HCT116 (cell line): ENCODE data around the gene UNKL. TPM values are rescaled to one million over a fixed set of nuclear protein-coding genes. Genes with fewer than 3 reads are reported as not detected.

Experiments
- ATAC-seq: fragments of 200-7000 bp; cut with Tn5 transposase; 2 replicates; pipeline ENCODE4 v1.9.1; 2020; ENCODE audit warnings: mild to moderate bottlenecking, moderate library complexity
- BruUV-seq: library from RNA; stranded (reverse); fragments of 400-500 nt; replicated peaks from 2 replicates; lab custom pipeline; 2021; lab: Mats Ljungman, UMichigan
- CTCF ChIA-PET: fragments of 300-600 bp; sonication (Branson Sonifier 250); formaldehyde crosslinking; loops from one replicate; lab custom pipeline; 2021; ENCODE audit warnings: antibody characterized with exemption; lab: Charles Lee
- POLR2A ChIA-PET: fragments of 300-600, 350-600 bp; sonication (Branson Sonifier 250); formaldehyde crosslinking; loops from one replicate; lab custom pipeline; 2021; ENCODE audit warnings: antibody characterized with exemption; lab: Charles Lee
- RAD21 ChIA-PET, 2 experiments: fragments of 300-600 bp; sonication (Branson Sonifier 250); formaldehyde crosslinking; loops; one replicate each; lab custom pipeline; 2023; ENCODE audit warnings: low total read pairs in 2 of 2; ENCODE audit not compliant: uncharacterized antibody in 2 of 2, unreplicated experiment in 2 of 2, low non-redundant PET in 1 of 2; lab: Charles Lee
- DNase-seq: peaks from one replicate; pipeline ENCODE4 v3.0.0-alpha.2; 2010; ENCODE audit warnings: low read depth, low spot score
- H2AFZ ChIP-seq: fragments of 200-600 bp; shearing (Covaris generic), sonication (generic); 2 replicates; pipeline ENCODE4 v1.6.1; 2017; ENCODE audit warnings: low read depth, mixed run types, mixed read lengths, antibody characterized with exemption, low read length; ENCODE audit not compliant: poor library complexity, severe bottlenecking
- H3K27ac ChIP-seq: 2 replicates; pipeline ENCODE4 v1.5.1; 2012; ENCODE audit warnings: low read depth, low read length
- H3K27me3 ChIP-seq: fragments of 200-600 bp; sonication (generic); 2 replicates; pipeline ENCODE4 v1.6.1; 2016; ENCODE audit warnings: mixed run types, low read length, mixed read lengths; ENCODE audit not compliant: insufficient read depth
- H3K36me3 ChIP-seq, 2 experiments: fragments of 200-500 bp in 1 of 2; fragments of 200-600 bp in 1 of 2; sonication (Bioruptor generic) in 1 of 2; sonication (generic) in 1 of 2; 2 replicates each; pipeline versions ENCODE4 v1.5.1 to v1.6.1; 2014 to 2016; ENCODE audit warnings: low read length in 2 of 2, inconsistent platforms in 1 of 2, mixed read lengths in 1 of 2, mixed run types in 1 of 2; ENCODE audit not compliant: insufficient read depth in 2 of 2, control insufficient read depth in 1 of 2
- H3K4me1 ChIP-seq, 2 experiments: fragments of 200-600 bp in 1 of 2; sonication (generic) in 1 of 2; 2 replicates each; pipeline versions ENCODE4 v1.5.1 to v1.6.1; 2012 to 2017; ENCODE audit warnings: low read length in 2 of 2, inconsistent platforms in 1 of 2, mild to moderate bottlenecking in 1 of 2, mixed read lengths in 1 of 2, mixed run types in 1 of 2, moderate library complexity in 1 of 2; ENCODE audit not compliant: insufficient read depth in 2 of 2, control insufficient read depth in 1 of 2
- H3K4me2 ChIP-seq: fragments of 200-600 bp; sonication (generic); 2 replicates; pipeline ENCODE4 v1.6.1; 2017; ENCODE audit warnings: mixed run types, low read length, mixed read lengths
- H3K4me3 ChIP-seq, 2 experiments: fragments of 200-600 bp in 1 of 2; sonication (generic) in 1 of 2; replicated peaks in 1 of 2; 2 replicates each; pipeline ENCODE4 v1.5.1; 2011 to 2016; ENCODE audit warnings: low read length in 2 of 2, control low read depth in 1 of 2, low read depth in 1 of 2, mild to moderate bottlenecking in 1 of 2, mixed read lengths in 1 of 2, mixed run types in 1 of 2
- H3K79me2 ChIP-seq: fragments of 200-600 bp; sonication (generic); 2 replicates; pipeline ENCODE4 v1.6.1; 2017; ENCODE audit warnings: mild to moderate bottlenecking, mixed run types, low read length, moderate library complexity, mixed read lengths; ENCODE audit not compliant: insufficient read depth
- H3K9ac ChIP-seq: fragments of 200-600 bp; sonication (generic); 2 replicates; pipeline ENCODE4 v1.6.1; 2016; ENCODE audit warnings: low read length, mixed read lengths
- H3K9me2 ChIP-seq: fragments of 200-600 bp; sonication (generic), shearing (Covaris generic); 2 replicates; pipeline ENCODE4 v1.6.1; 2017; ENCODE audit warnings: mixed run types, mild to moderate bottlenecking, moderate library complexity; ENCODE audit not compliant: insufficient read depth
- H3K9me3 ChIP-seq, 2 experiments: fragments of 200-500 bp in 1 of 2; fragments of 200-600 bp in 1 of 2; sonication (Bioruptor generic) in 1 of 2; sonication (generic) in 1 of 2; 2 replicates each; pipeline ENCODE4 v1.6.1; 2014 to 2017; ENCODE audit warnings: low read length in 2 of 2, mixed read lengths in 2 of 2, inconsistent platforms in 1 of 2, low read depth in 1 of 2, mild to moderate bottlenecking in 1 of 2, mixed run types in 1 of 2, moderate library complexity in 1 of 2; ENCODE audit not compliant: control insufficient read depth in 1 of 2, insufficient read depth in 1 of 2
- H4K20me1 ChIP-seq: fragments of 200-600 bp; sonication (generic), shearing (Covaris generic); 2 replicates; pipeline ENCODE4 v1.6.1; 2017; ENCODE audit warnings: mixed run types, mild to moderate bottlenecking, moderate library complexity; ENCODE audit not compliant: insufficient read depth
- EGR1 ChIP-seq: IDR thresholded peaks from 2 replicates; pipeline ENCODE4 v1.6.1; 2012; ENCODE audit warnings: low read depth
- ELF1 ChIP-seq: IDR thresholded peaks from 2 replicates; pipeline ENCODE4 v1.6.1; 2012; ENCODE audit warnings: low read depth, borderline replicate concordance
- EZH2phosphoT487 ChIP-seq: fragments of 200-600 bp; IDR thresholded peaks from 2 replicates; pipeline ENCODE4 v1.6.1; 2018; ENCODE audit warnings: antibody characterized with exemption, borderline replicate concordance
- FOSL1 ChIP-seq: IDR thresholded peaks from 2 replicates; pipeline ENCODE4 v1.6.1; 2012; ENCODE audit warnings: low read depth
- JUND ChIP-seq: IDR thresholded peaks from 2 replicates; pipeline ENCODE4 v1.6.1; 2012
- POLR2A ChIP-seq: IDR thresholded peaks from 2 replicates; pipeline ENCODE4 v1.7.0; 2011; ENCODE audit warnings: borderline replicate concordance; ENCODE audit not compliant: insufficient read depth, insufficient read length; ENCODE audit errors: extremely low read depth
- POLR2AphosphoS5 ChIP-seq: IDR thresholded peaks from 2 replicates; pipeline ENCODE4 v1.6.1; 2011; ENCODE audit warnings: mild to moderate bottlenecking, low read depth, low read length, moderate library complexity
- RAD21 ChIP-seq: IDR thresholded peaks from 2 replicates; pipeline ENCODE4 v1.6.1; 2012; ENCODE audit warnings: low read depth, mild to moderate bottlenecking
- SP1 ChIP-seq: IDR thresholded peaks from 2 replicates; pipeline ENCODE4 v1.6.1; 2012; ENCODE audit warnings: low read depth
- SRF ChIP-seq: IDR thresholded peaks from 2 replicates; pipeline ENCODE4 v1.6.1; 2012; ENCODE audit warnings: low read depth
- TCF7L2 ChIP-seq: IDR thresholded peaks from 2 replicates; pipeline ENCODE4 v1.7.0; 2011; ENCODE audit warnings: borderline replicate concordance, inconsistent platforms; ENCODE audit not compliant: insufficient read depth, insufficient read length; ENCODE audit errors: extremely low read depth
- YY1 ChIP-seq: IDR thresholded peaks from 2 replicates; pipeline ENCODE4 v1.6.1; 2011; ENCODE audit warnings: low read length, low read depth, moderate library complexity, mild to moderate bottlenecking; ENCODE audit not compliant: insufficient replicate concordance; ENCODE audit errors: extremely low read depth
- ZFX ChIP-seq: fragments of 450-650 bp; IDR thresholded peaks from 2 replicates; pipeline ENCODE4 v1.6.1; 2017
- ZNF274 ChIP-seq: fragments of 200-500 bp; sonication (Bioruptor generic); IDR thresholded peaks from 2 replicates; pipeline ENCODE4 v1.6.1; 2014; ENCODE audit warnings: mild to moderate bottlenecking, low read depth, low read length, inconsistent platforms
- intact Hi-C: fragments of 100-400 bp; cut with micrococcal nuclease; formaldehyde crosslinking; loops from 2 replicates; pipeline ENCODE4 v1.10.0; 2022
- total RNA-seq: library from RNA; stranded (reverse); gene quantifications from one replicate; pipeline ENCODE4 v1.2.1, GENCODE V29; 2021; ENCODE audit not compliant: unreplicated experiment
- TF ChIP-seq, protein P1 (sequence below): IDR thresholded peaks from 2 replicates; pipeline ENCODE4 v1.6.1; 2012; ENCODE audit warnings: low read depth
- TF ChIP-seq, protein P2 (sequence below), 3 experiments: fragments of 200-600 bp in 1 of 3; sonication (generic) in 1 of 3; IDR thresholded peaks in 2 of 3; conservative IDR thresholded peaks in 1 of 3; 2 replicates each; pipeline ENCODE4 v1.5.1; 2012 to 2017; ENCODE audit warnings: low read depth in 2 of 3, low read length in 2 of 3, antibody characterized with exemption in 1 of 3, borderline replicate concordance in 1 of 3, control low read depth in 1 of 3, mild to moderate bottlenecking in 1 of 3, mixed read lengths in 1 of 3, mixed run types in 1 of 3, moderate library complexity in 1 of 3; ENCODE audit not compliant: insufficient read depth in 1 of 3
- TF ChIP-seq, protein P3 (sequence below): IDR thresholded peaks from 2 replicates; pipeline ENCODE4 v1.6.1; 2012
- TF ChIP-seq, protein P4 (sequence below): IDR thresholded peaks from 2 replicates; pipeline ENCODE4 v1.6.1; 2012
- TF ChIP-seq, protein P5 (sequence below): IDR thresholded peaks from 2 replicates; pipeline ENCODE4 v1.6.1; 2011; ENCODE audit warnings: mild to moderate bottlenecking, low read length, moderate library complexity; ENCODE audit not compliant: insufficient replicate concordance; ENCODE audit errors: extremely low read depth

The UNKL gene
- total RNA-seq, 1 experiment from 2014 or later = 24.9 TPM

DNA sequence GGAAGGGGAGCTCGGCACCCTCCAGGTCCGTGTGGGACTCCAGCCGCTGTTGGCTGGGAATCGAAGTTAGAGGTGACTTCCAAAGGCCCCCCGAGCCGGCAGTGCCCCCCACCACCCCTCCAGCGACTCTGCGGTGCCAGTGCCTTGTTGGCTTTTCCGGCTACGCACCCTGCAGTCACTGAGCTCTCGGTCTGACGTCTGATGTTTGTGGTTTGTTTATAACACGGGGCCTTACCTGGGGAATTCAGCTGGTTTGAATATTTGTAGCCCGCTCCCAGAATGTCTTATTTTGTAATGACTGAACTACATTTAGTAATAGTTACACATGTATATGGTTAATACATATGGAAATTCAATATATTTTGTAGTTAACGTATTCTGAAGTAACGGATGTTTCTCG lies 88.1 kb downstream of the UNKL start:
- H2AFZ ChIP-seq = no peak overlapping the region
- H4K20me1 ChIP-seq = peaks cover 4% of the 10 kb centered on the region; the same call in 1 of the 2 replicates
- TF ChIP-seq POLR2A = no peak
- no peak for TF ChIP-seq TCF7L2
- TF ChIP-seq, protein P1, sequence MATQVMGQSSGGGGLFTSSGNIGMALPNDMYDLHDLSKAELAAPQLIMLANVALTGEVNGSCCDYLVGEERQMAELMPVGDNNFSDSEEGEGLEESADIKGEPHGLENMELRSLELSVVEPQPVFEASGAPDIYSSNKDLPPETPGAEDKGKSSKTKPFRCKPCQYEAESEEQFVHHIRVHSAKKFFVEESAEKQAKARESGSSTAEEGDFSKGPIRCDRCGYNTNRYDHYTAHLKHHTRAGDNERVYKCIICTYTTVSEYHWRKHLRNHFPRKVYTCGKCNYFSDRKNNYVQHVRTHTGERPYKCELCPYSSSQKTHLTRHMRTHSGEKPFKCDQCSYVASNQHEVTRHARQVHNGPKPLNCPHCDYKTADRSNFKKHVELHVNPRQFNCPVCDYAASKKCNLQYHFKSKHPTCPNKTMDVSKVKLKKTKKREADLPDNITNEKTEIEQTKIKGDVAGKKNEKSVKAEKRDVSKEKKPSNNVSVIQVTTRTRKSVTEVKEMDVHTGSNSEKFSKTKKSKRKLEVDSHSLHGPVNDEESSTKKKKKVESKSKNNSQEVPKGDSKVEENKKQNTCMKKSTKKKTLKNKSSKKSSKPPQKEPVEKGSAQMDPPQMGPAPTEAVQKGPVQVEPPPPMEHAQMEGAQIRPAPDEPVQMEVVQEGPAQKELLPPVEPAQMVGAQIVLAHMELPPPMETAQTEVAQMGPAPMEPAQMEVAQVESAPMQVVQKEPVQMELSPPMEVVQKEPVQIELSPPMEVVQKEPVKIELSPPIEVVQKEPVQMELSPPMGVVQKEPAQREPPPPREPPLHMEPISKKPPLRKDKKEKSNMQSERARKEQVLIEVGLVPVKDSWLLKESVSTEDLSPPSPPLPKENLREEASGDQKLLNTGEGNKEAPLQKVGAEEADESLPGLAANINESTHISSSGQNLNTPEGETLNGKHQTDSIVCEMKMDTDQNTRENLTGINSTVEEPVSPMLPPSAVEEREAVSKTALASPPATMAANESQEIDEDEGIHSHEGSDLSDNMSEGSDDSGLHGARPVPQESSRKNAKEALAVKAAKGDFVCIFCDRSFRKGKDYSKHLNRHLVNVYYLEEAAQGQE = no peak
- no peak for TF ChIP-seq ZNF274
- no peak for TF ChIP-seq YY1
- TF ChIP-seq, protein P2, sequence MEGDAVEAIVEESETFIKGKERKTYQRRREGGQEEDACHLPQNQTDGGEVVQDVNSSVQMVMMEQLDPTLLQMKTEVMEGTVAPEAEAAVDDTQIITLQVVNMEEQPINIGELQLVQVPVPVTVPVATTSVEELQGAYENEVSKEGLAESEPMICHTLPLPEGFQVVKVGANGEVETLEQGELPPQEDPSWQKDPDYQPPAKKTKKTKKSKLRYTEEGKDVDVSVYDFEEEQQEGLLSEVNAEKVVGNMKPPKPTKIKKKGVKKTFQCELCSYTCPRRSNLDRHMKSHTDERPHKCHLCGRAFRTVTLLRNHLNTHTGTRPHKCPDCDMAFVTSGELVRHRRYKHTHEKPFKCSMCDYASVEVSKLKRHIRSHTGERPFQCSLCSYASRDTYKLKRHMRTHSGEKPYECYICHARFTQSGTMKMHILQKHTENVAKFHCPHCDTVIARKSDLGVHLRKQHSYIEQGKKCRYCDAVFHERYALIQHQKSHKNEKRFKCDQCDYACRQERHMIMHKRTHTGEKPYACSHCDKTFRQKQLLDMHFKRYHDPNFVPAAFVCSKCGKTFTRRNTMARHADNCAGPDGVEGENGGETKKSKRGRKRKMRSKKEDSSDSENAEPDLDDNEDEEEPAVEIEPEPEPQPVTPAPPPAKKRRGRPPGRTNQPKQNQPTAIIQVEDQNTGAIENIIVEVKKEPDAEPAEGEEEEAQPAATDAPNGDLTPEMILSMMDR (IDR thresholded peaks at IDR 0.05 in 2 of 3, conservative IDR thresholded peaks at IDR 0.05 in 1 of 3; ENCODE audit: borderline replicate concordance in 1 of 3, insufficient read depth in 1 of 3, low read depth in 2 of 3, low read length in 2 of 3) = no peak
- TF ChIP-seq SP1 = no peak
- TF ChIP-seq ELF1 = no peak
- TF ChIP-seq, protein P3, sequence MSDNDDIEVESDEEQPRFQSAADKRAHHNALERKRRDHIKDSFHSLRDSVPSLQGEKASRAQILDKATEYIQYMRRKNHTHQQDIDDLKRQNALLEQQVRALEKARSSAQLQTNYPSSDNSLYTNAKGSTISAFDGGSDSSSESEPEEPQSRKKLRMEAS = no peak
- no peak for TF ChIP-seq ZFX
- no peak for TF ChIP-seq SRF
- TF ChIP-seq POLR2AphosphoS5 = no peak
- TF ChIP-seq, protein P4, sequence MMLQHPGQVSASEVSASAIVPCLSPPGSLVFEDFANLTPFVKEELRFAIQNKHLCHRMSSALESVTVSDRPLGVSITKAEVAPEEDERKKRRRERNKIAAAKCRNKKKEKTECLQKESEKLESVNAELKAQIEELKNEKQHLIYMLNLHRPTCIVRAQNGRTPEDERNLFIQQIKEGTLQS = no peak
- no peak for TF ChIP-seq EZH2phosphoT487
- no peak for TF ChIP-seq FOSL1
- no peak for TF ChIP-seq JUND
- TF ChIP-seq, protein P5, sequence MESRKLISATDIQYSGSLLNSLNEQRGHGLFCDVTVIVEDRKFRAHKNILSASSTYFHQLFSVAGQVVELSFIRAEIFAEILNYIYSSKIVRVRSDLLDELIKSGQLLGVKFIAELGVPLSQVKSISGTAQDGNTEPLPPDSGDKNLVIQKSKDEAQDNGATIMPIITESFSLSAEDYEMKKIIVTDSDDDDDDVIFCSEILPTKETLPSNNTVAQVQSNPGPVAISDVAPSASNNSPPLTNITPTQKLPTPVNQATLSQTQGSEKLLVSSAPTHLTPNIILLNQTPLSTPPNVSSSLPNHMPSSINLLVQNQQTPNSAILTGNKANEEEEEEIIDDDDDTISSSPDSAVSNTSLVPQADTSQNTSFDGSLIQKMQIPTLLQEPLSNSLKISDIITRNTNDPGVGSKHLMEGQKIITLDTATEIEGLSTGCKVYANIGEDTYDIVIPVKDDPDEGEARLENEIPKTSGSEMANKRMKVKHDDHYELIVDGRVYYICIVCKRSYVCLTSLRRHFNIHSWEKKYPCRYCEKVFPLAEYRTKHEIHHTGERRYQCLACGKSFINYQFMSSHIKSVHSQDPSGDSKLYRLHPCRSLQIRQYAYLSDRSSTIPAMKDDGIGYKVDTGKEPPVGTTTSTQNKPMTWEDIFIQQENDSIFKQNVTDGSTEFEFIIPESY = no peak
- TF ChIP-seq RAD21 = no peak
- no peak for TF ChIP-seq EGR1
- H3K4me1 ChIP-seq = peaks cover 3% of the 10 kb centered on the region in 2 experiments; a peak in 3 of 4 replicates
- ChIA-PET POLR2A (no interaction called here), CTCF (no interaction called here), RAD21 (no interaction called here)
- no peak overlapping the region for H3K27ac ChIP-seq
- no peak overlapping the region for H3K9ac ChIP-seq
- no peak overlapping the region for H3K4me3 ChIP-seq
- no TSS peak for BruUV-seq
- H3K79me2 ChIP-seq = no peaks in the 10 kb centered on the region
- ATAC-seq (no peak), DNase-seq (no peak)
- no peaks in the 10 kb centered on the region for H3K9me2 ChIP-seq
- H3K36me3 ChIP-seq = peaks cover 8 to 16% of the 10 kb centered on the region in 2 experiments; a peak in 3 of 4 replicates
- no peak overlapping the region for H3K4me2 ChIP-seq
- intact Hi-C loops = no loop called here
- H3K9me3 ChIP-seq = no peaks in the 10 kb centered on the region; a peak in 1 of 4 replicates
- no peaks in the 10 kb centered on the region for H3K27me3 ChIP-seq
